Stimulated activated naive CD8-positive, alpha-beta T cell treated with anti-CD3 and anti-CD28 coated beads, Interleukin-15, Interleukin-2, amounts not matched to agents 100 U/mL and 50 U/mL, for 24 hours (primary cell): ENCODE data around the gene CEP295NL.
A peak's percentile ranks its signal among the peaks of the same experiment; 100 is the strongest.

ENCODE experiments used
- ATAC-seq: fragments of 150-1000 bp; cut with Tn5 transposase; one replicate; pipeline ENCODE4 v1.10.0; 2021
- DNase-seq: peaks from one replicate; pipeline ENCODE4 v3.0.0; 2021

The CEP295NL gene

GRCh38 chr17:78865682-78866390, 37.2 kb downstream of the CEP295NL start:
- ATAC-seq (peak; percentile 74), DNase-seq (peak; percentile 78)

GRCh38 chr17:78864117-78864516, 38.9 kb downstream of the CEP295NL start:
- ATAC-seq: no peak
- DNase-seq: no peak

GRCh38 chr17:78862073-78863023, 40.7 kb downstream of the CEP295NL start:
- DNase-seq (no peak), ATAC-seq (no peak)

DNA sequence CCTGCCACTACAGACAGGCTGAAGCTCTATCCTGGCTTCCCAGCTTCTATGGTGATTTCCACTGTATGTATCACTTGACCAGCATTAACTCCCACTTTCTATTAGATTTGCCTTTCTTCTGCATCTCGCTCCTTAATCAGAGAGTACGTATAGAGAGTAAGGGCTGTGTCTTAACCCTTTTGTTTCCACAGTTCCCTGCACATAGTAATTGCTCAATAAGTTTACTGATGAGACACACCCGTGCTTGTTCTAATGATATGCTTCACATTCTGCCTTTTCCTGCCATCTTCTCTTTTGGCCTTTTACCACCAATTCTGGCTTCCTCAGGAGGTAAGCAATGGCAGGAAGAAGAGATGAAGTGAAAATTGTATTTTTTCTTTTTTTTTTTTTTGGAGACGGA, 41.8 kb downstream of the CEP295NL start:
- DNase-seq (no peak), ATAC-seq (no peak)

GRCh38 chr17:78859051-78859450, 44.0 kb downstream of the CEP295NL start:
- DNase-seq (no peak), ATAC-seq (no peak)

DNA sequence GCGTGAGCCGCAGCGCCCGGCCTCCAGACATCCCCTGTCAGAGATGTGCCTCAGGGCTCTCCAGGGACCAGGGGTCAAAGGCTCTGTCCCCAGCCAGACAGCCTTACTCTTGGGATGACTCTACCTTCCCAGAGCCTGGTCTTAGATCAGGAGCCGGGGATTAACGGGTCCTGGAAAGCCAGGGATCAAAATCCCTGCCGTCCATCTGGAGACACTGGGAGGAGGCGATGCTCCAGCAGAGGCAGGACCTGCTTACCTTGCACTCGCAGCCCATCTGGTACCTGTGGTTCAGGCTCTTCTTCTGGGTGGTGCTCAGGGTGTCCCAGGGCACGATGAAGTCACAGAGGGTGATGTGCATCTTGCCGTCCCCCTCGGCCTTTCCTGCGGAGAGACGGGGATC, 45.7 kb downstream of the CEP295NL start:
- DNase-seq: no peak
- ATAC-seq: no peak

DNA sequence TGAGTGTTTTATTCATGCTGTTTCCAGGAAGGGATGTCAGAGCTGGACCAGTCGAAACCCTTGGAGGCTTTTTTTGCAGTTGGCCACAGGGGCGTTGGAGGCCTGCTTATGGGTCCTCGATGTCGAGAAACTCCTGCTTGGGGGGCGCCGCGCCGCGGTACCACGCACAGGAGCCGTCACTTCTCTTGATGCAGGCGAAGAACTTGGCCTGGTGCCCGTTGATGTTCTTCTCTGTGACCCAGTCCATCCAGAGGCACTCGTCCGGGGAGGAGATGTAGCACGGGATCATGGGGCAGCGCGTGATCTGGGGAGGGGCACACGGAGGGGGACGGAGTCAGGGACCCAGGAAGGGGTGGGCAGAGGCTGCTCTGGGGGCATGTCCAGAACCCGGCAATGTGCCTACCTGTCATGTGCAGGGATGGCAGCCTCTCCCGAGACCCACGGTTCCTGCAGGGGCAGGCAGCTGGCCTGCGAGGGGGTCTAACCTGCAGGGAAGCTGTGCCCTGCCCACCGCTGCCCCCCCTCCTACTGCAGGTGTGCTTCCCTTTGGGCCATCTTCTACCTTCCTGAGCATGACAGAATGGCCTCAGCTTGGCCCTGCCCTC, 47.3 kb downstream of the CEP295NL start:
- DNase-seq (no peak), ATAC-seq (no peak)

DNA sequence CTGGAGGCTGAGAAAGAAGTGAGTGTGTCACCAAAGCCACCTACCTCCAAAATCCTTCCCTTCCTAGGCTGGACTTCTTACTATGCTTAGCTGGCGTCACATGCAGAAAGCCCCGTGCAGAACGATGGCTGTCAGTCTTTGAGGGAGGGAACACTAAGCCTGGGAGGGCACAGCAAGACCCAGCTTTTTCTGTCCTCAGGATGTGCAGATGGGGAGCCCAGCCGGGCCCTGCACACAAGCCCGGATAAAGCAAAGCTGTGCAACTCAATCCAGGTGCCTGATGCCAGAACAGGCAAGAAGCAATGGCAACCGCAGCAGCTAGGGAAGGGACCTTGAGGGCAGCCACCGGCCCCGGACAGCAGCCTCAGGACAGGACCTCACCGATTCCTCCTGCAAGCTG, 48.5 kb downstream of the CEP295NL start:
- ATAC-seq (no peak), DNase-seq (no peak)

DNA sequence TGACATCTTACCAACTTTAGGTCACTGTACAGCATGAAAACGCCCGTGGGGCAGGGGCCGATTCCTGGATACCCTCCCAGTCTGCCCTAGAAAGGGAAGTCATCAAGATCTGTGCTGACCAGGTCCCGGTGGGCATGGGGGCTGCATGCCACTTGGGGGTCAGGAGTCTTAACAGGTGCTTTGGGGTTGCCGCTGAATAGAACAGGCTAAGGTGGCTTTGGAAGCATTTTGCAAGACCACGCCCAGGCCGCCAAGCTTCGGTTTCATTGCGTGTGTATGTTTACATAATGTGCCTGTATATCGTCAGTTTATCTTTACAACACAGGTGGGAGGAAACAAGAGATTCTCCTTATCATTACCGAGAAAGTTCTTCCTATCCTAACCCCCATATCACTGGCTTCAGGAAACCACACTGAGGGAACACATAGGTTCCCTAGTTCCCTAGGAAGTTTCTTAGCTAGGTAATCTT, 49.0 kb downstream of the CEP295NL start:
- DNase-seq (no peak), ATAC-seq (no peak)

DNA sequence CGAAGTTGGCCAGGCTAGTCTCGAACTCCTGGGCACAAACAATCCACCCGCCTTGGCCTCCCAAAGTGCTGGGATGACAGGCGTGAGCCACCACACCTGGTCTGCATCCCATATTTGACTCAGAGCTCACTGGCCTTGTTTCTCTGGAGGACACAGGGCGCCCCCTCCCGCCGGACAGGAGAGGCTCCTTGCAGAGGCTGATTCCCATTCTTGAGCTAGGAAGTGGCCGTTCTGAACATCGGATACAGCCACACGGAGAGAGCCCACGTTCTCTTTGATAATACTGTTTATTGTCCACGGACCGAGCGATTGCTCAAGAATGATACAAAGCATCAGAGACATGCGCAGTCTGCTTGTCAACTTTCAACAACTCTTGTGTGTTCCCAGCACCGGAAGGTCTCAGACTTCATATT, 50.3 kb downstream of the CEP295NL start:
- DNase-seq (no peak), ATAC-seq (no peak)

DNA sequence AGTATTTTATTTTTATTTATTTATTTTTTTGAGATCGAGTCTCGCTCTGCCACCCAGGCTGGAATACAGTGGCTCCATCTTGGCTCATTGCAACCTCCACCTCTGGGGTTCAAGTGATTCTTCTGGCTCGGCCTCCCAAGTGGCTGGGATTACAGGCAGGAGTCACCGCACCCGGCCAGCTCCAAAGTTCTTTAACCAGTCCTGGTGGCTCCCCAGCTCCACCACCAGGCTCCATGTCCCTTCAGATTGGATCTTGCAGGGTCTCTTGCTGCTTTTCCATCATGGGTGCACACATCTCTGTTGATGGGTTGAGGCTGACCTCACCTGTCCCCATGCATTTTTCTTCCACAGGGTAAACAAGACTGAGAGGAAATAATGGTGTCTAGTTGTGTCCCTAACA, 54.0 kb downstream of the CEP295NL start:
- DNase-seq: no peak
- no peak for ATAC-seq

DNA sequence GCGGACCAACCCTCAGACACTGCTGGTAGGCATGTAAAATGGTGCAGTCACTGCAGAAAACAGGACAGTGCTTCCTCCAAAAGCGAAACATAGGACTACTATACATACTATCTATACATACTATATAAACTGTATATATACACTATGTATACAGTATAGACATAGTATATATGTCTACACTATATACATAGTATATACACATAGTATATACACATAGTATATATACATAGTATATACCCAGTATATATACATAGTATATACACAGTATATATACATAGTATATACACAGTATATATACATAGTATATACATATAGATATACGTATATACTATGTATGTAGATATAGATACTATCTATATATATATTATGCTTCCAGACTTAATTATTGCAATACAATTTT, 55.9 kb downstream of the CEP295NL start:
- no peak for DNase-seq
- no peak for ATAC-seq

DNA sequence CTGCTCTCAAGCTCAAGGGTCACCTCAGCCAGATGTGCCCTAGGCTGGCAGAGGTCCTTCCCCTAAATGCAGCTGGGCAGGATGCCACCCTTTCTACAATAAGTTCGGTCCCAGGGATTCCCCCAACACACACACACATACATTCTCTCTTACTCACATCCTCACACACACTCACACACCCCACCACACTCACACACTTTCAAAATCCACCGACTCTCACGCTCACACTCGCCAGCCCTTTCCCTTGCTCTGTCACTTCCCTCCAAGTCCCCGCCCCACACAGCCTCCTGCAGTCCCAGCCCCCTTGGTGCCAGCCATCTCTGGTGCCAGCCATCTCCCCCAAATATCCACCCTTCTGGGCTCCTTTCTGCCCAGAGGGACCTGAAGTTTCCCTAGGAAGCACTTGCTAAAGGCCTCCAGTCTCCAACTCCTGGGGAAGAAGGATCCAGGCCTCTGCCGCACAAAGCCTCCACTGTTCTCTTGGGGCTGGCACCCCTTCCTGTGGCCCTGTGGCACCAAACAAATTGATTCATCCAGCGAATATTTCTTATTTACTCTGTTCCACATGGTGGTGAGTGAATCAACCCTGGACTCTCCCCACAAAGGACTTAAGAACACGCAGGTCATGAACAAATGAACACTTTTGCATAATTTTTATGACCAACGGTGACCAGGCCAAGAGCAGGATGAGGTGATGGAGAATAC, 58.5 kb downstream of the CEP295NL start:
- ATAC-seq: no peak

DNA sequence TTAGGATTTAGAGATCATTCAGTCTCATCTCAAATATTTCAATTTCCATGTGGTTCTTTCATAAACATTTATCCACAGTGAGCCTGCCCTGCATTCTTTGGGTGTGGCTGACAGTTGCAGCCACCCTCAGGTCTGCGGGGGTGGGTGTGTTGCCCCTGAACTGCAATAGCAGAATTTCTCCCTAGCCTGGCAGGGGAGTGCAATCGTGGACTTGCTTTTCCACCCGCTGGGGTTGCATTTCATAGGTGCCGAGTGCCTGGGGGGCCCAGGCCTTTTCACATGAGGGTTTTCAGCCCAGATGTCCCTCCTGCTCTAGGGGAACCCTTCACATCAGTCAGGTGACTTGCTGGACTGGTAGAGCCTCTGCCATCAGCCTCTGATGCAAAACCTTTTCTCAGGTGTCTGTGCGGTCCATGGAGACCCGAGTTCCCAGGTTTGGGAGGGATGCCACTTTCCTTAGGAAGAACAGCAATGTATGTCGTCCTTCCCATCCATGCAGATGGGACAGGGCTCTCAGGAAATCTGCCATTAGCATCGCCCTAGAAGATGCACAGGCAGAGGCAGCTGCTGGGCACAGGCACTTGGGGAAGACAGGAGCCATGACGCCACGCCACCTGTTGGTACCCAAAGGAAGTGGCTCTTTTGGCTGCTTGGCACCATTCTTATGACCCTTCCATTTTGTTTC, 60.0 kb downstream of the CEP295NL start:
- DNase-seq: peak; percentile 53

More for the DNA sequence above, 58.5 kb downstream of the CEP295NL start:
- no peak for DNase-seq

DNA sequence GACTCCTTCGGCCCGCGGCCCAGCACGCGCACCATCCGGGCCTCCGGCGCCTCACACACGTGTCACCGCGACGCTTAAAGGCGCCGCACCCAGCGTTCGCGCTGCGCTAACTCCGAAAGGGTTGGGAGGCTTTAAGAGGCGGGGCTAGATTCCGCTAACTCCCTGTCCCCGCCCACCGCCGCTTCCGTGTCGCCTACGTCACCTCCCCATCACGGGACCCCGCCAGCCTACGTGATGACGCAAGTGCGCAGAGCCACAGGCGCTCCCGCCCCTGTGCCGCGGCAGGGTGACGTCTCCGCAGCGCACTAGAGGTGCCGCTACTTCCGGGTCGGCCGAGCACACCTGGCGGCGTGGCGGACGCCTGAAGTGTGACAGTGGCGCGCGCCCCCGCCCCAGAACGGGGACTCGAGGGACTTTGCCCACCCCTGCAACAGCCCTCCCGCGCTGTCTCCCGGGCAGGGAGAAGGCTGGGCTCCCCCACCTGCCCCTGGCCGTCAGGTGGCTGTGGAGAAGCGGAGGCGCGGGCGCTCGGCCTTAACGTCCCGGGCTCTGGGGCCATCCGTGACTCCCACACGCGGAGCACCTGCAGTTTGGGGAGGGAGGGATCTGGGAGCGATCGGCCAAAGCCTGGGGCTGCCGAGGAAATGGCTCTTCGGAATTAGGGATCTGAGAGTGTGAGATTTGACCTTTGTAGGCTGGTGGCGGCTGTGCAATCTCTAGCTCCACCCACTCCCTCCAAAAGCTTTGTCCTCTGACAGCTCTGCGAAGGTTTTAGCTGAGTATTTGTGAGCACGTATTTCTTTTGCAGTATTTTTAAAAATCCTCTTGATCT, 62.0 kb downstream of the CEP295NL start, which contains the start of gene USP36:
USP36 (minus strand) TSS at position 35 of the 832 bp plus-strand sequence. CDS start 4,451 bp downstream, outside the sequence.
- DNase-seq: peak; percentile 100
- ATAC-seq: peak; percentile 93

More for the DNA sequence above, 60.0 kb downstream of the CEP295NL start:
- ATAC-seq: no peak
